Prostate gland (tissue), 2 donors: ENCODE measurements around the gene CHST3. TPM values are rescaled to one million over a fixed set of nuclear protein-coding genes. Genes with fewer than 3 reads are reported as not detected.

Experiments
- DNase-seq: peaks from one replicate; pipeline ENCODE4 v3.0.0-alpha.2; 2019; ENCODE audit warnings: low spot score
- H3K27ac ChIP-seq, 2 donors: fragments of 200-600 bp; sonication (generic); 2 replicates each; pipeline ENCODE4 v1.5.1; 2017 to 2019
- H3K27me3 ChIP-seq: fragments of 200-600 bp; sonication (generic); replicated peaks from 2 replicates; pipeline ENCODE4 v1.5.1; 2019; ENCODE audit not compliant: insufficient read depth
- H3K36me3 ChIP-seq, 2 donors: fragments of 200-600 bp; sonication (generic); 1 replicate in 1 of 2; 2 replicates in 1 of 2; pipeline versions ENCODE4 v1.5.1 to v1.8.1; 2017 to 2019
- H3K4me1 ChIP-seq: fragments of 200-600 bp; sonication (generic); replicated peaks from 2 replicates; pipeline ENCODE4 v1.5.1; 2019
- H3K4me3 ChIP-seq, 2 donors: fragments of 200-600 bp; sonication (generic); 2 replicates each; pipeline ENCODE4 v1.5.1; 2017 to 2019
- H3K9me3 ChIP-seq: fragments of 200-600 bp; sonication (generic); 2 replicates; pipeline ENCODE4 v1.5.1; 2017
- CTCF ChIP-seq, 4 experiments: fragments of 200-600 bp in 2 of 4; fragments of 450-650 bp in 2 of 4; sonication (generic) in 2 of 4; IDR thresholded peaks; 1 replicate in 3 of 4; 2 replicates in 1 of 4; pipeline ENCODE4 v1.5.1; 2016 to 2019; ENCODE audit warnings: antibody characterized with exemption in 4 of 4, mild to moderate bottlenecking in 2 of 4, moderate library complexity in 2 of 4
- POLR2A ChIP-seq: fragments of 450-650 bp; IDR thresholded peaks from one replicate; pipeline ENCODE4 v1.6.1; 2016; ENCODE audit warnings: antibody characterized with exemption, mild to moderate bottlenecking
- POLR2AphosphoS5 ChIP-seq: sonication (generic); formaldehyde crosslinking; IDR thresholded peaks from one replicate; pipeline ENCODE4 v1.6.1; 2017; ENCODE audit warnings: antibody characterized with exemption
- WGBS: methylation state at CpG from one replicate; pipeline ENCODE4 v1.1.5; 2018; 5-methylcytosine and 5-hydroxymethylcytosine counted together
- intact Hi-C: fragments of 100-400 bp; cut with DNase I; formaldehyde crosslinking; loops from one replicate; pipeline ENCODE4 v1.14.2; 2022
- total RNA-seq, 2 donors: library from RNA; depleted of rRNA; stranded (reverse); fragments of >200 nt; gene quantifications; one replicate each; pipeline ENCODE4 v1.1.0, GENCODE V29; 2016

Gene CHST3
- total RNA-seq, 2 donors from 2014 or later: 16.5 to 197 TPM

- WGBS: 58% methylated on average over 12 of the region's 12 CpGs
Measured at GRCh38 chr10:72034040-72034499, 69.9 kb downstream of the CHST3 start.

GRCh38 chr10:72034761-72035160, 70.6 kb downstream of the CHST3 start:
- H3K9me3 ChIP-seq: no peaks in the 10 kb centered on the region
- no peaks in the 10 kb centered on the region for H3K27me3 ChIP-seq
- H3K4me3 ChIP-seq: no peak overlapping the region
- H3K4me1 ChIP-seq: no peaks in the 10 kb centered on the region
- WGBS: 99% methylated on average over 4 of the region's 4 CpGs
- H3K27ac ChIP-seq: no peak overlapping the region
- H3K36me3 ChIP-seq: no peaks in the 10 kb centered on the region
- intact Hi-C loops: no loop called here
- TF ChIP-seq POLR2AphosphoS5: no peak
- TF ChIP-seq POLR2A: no peak
- no peak for TF ChIP-seq CTCF (IDR thresholded peaks at IDR 0.05)
- DNase-seq: no peak

More at GRCh38 chr10:72034040-72034499, 69.9 kb downstream of the CHST3 start:
- no peaks in the 10 kb centered on the region for H3K9me3 ChIP-seq
- no peaks in the 10 kb centered on the region for H3K4me1 ChIP-seq
- no peaks in the 10 kb centered on the region for H3K36me3 ChIP-seq
- H3K27ac ChIP-seq: no peak overlapping the region
- no peak for DNase-seq
- intact Hi-C loops: no loop called here
- no peaks in the 10 kb centered on the region for H3K27me3 ChIP-seq
- no peak for TF ChIP-seq POLR2AphosphoS5
- no peak for TF ChIP-seq POLR2A
- TF ChIP-seq CTCF (IDR thresholded peaks at IDR 0.05): no peak
- no peak overlapping the region for H3K4me3 ChIP-seq

- Histone ChIP-seq H3K9me3 (no peaks in the 10 kb centered on the region), H3K27ac (no peak overlapping the region), H3K4me1 (no peaks in the 10 kb centered on the region), H3K4me3 (no peak overlapping the region), H3K36me3 (no peaks in the 10 kb centered on the region), H3K27me3 (no peaks in the 10 kb centered on the region)
- DNase-seq: no peak
- intact Hi-C loops: no loop called here
- 85% methylated on average over 13 of the region's 13 CpGs for WGBS
- no peak for TF ChIP-seq CTCF (IDR thresholded peaks at IDR 0.05)
Measured at GRCh38 chr10:72035252-72035887, 71.2 kb downstream of the CHST3 start.

- H3K36me3 ChIP-seq: no peaks in the 10 kb centered on the region
- H3K27me3 ChIP-seq: no peaks in the 10 kb centered on the region
- WGBS: 74% methylated on average over 8 of the region's 8 CpGs
- intact Hi-C loops: no loop called here
- H3K9me3 ChIP-seq: no peaks in the 10 kb centered on the region
- no peak for TF ChIP-seq CTCF (IDR thresholded peaks at IDR 0.05)
- TF ChIP-seq POLR2AphosphoS5: no peak
- no peak for TF ChIP-seq POLR2A
- no peaks in the 10 kb centered on the region for H3K4me1 ChIP-seq
- peak overlapping the region in 1 of 2 donors; percentile 15 for H3K27ac ChIP-seq
- no peak for DNase-seq
- no peak overlapping the region for H3K4me3 ChIP-seq
Measured at GRCh38 chr10:72037266-72037665, 73.1 kb downstream of the CHST3 start.

- Histone ChIP-seq H3K27me3 (no peaks in the 10 kb centered on the region), H3K4me1 (no peaks in the 10 kb centered on the region), H3K27ac (peak overlapping the region; percentile 15 to 62), H3K9me3 (no peaks in the 10 kb centered on the region), H3K36me3 (no peaks in the 10 kb centered on the region), H3K4me3 (no peak overlapping the region)
- no peak for TF ChIP-seq CTCF (IDR thresholded peaks at IDR 0.05)
- TF ChIP-seq POLR2A: no peak
- TF ChIP-seq POLR2AphosphoS5: no peak
- WGBS: 53% methylated on average over 3 of the region's 3 CpGs
- intact Hi-C loops: no loop called here
- DNase-seq: no peak
Measured at GRCh38 chr10:72037811-72038210, 73.6 kb downstream of the CHST3 start.
